Breast epithelium (tissue), 3 donors: ENCODE measurements around the gene TLX3.

Source experiments
- POLR2A ChIP-seq: fragments of 450-650 bp; IDR thresholded peaks from one replicate; pipeline ENCODE4 v1.6.1; 2016; ENCODE audit warnings: antibody characterized with exemption, mild to moderate bottlenecking, moderate library complexity
- POLR2AphosphoS5 ChIP-seq, 3 donors: sonication (generic); formaldehyde crosslinking; IDR thresholded peaks; one replicate each; pipeline ENCODE4 v1.6.1; 2017; ENCODE audit warnings: antibody characterized with exemption in 3 of 3
- TF ChIP-seq, protein P1 (sequence below), 3 donors: fragments of 450-650 bp; IDR thresholded peaks; one replicate each; pipeline ENCODE4 v1.5.1; 2016 to 2017; ENCODE audit warnings: antibody characterized with exemption in 3 of 3, mild to moderate bottlenecking in 3 of 3, moderate library complexity in 3 of 3

DNA sequence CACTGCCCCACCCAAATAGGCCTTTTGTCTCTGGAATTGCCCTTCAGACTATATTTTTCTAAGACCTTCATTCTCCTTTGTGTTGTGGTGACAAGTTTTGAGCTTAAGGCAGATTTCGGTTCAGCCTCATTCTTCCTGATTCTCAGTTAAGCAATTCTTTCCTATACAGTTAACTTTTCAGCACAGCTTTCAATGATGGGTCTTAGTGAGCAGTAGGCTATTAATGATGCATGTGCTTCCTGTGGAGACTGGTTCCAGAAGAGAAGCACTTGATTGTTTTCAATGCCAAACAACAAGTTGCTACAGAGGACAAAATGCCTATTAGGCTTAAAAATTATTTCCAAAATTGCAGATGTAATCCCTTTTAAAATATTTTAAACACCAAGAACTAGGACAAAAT is 47.7 kb upstream of the TLX3 start:
- TF ChIP-seq POLR2AphosphoS5 (IDR thresholded peaks at IDR 0.05): no peak
- TF ChIP-seq, protein P1, sequence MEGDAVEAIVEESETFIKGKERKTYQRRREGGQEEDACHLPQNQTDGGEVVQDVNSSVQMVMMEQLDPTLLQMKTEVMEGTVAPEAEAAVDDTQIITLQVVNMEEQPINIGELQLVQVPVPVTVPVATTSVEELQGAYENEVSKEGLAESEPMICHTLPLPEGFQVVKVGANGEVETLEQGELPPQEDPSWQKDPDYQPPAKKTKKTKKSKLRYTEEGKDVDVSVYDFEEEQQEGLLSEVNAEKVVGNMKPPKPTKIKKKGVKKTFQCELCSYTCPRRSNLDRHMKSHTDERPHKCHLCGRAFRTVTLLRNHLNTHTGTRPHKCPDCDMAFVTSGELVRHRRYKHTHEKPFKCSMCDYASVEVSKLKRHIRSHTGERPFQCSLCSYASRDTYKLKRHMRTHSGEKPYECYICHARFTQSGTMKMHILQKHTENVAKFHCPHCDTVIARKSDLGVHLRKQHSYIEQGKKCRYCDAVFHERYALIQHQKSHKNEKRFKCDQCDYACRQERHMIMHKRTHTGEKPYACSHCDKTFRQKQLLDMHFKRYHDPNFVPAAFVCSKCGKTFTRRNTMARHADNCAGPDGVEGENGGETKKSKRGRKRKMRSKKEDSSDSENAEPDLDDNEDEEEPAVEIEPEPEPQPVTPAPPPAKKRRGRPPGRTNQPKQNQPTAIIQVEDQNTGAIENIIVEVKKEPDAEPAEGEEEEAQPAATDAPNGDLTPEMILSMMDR (IDR thresholded peaks at IDR 0.05): no peak
- no peak for TF ChIP-seq POLR2A
